Fibroblast of upper back skin (primary cell): ENCODE data around the gene CSF3.

Experiments used
- DNase-seq: peaks from one replicate; pipeline ENCODE4 v3.0.0-alpha.2; 2013

The CSF3 gene

GRCh38 chr17:40025991-40026815 is 11.0 kb downstream of the CSF3 start:
- DNase-seq, result no peak

- peak; percentile 75 for DNase-seq
These were observed 11.8 kb downstream of the CSF3 start for GRCh38 chr17:40026816-40027613.

GRCh38 chr17:40027614-40028012 is 12.4 kb downstream of the CSF3 start:
- DNase-seq, result no peak

GRCh38 chr17:40028595-40028994 is 13.4 kb downstream of the CSF3 start:
- no peak for DNase-seq

GRCh38 chr17:40031706-40032105 is 16.5 kb downstream of the CSF3 start:
- DNase-seq, result no peak

- DNase-seq, result no peak
These were observed 17.4 kb downstream of the CSF3 start for GRCh38 chr17:40032322-40033320.

- DNase-seq, result no peak
These were observed 18.1 kb downstream of the CSF3 start for GRCh38 chr17:40033339-40033738.

GRCh38 chr17:40034426-40035161 is 19.4 kb downstream of the CSF3 start:
- DNase-seq, result no peak

GRCh38 chr17:40035162-40035559 is 19.9 kb downstream of the CSF3 start:
- peak; percentile 36 for DNase-seq

- DNase-seq, result peak; percentile 76
These were observed 23.8 kb downstream of the CSF3 start for GRCh38 chr17:40038882-40039513.

- no peak for DNase-seq
These were observed 26.0 kb downstream of the CSF3 start for GRCh38 chr17:40041196-40041595.

- no peak for DNase-seq
These were observed 41.3 kb downstream of the CSF3 start for GRCh38 chr17:40056379-40057015.

GRCh38 chr17:40058186-40058784 is 43.0 kb downstream of the CSF3 start:
- DNase-seq, result peak; percentile 34

- DNase-seq, result no peak
These were observed 43.6 kb downstream of the CSF3 start for GRCh38 chr17:40058865-40059264.

GRCh38 chr17:40059729-40060475 is 44.7 kb downstream of the CSF3 start:
- no peak for DNase-seq

GRCh38 chr17:40060887-40061608 is 45.8 kb downstream of the CSF3 start:
- DNase-seq, result no peak

- DNase-seq, result no peak
These were observed 46.4 kb downstream of the CSF3 start for GRCh38 chr17:40061609-40062038.

- peak; percentile 52 for DNase-seq
These were observed 47.3 kb downstream of the CSF3 start, which contains the start of gene THRA for GRCh38 chr17:40062329-40063186. THRA (plus strand) TSS chr17:40062965; CDS start chr17:40074489, 11,524 bp downstream.
